K562 (cell line): Measurements from ENCODE around the gene ACSF3. TPM values are rescaled to one million over a fixed set of nuclear protein-coding genes. Genes with fewer than 3 reads are reported as not detected.

Source experiments
- ATAC-seq: fragments of 200-7000 bp; cut with Tn5 transposase; 3 replicates; pipeline ENCODE4 v1.9.1; 2020; ENCODE audit warnings: moderate library complexity
- BruUV-seq: library from RNA; stranded (reverse); fragments of 400-500 nt; replicated peaks from 2 replicates; lab custom pipeline; 2021; lab: Mats Ljungman, UMichigan
- CTCF ChIA-PET: fragments of 300-600 bp; formaldehyde crosslinking; extraction: SDS; loops from one replicate; lab custom pipeline; 2021; ENCODE audit warnings: low intra/inter-chr PET ratio; lab: Yijun Ruan, JAX
- POLR2A ChIA-PET: fragments of 300-600, 350-650 bp; sonication (Branson Sonifier 250); formaldehyde crosslinking; extraction: SDS; loops from one replicate; lab custom pipeline; 2021; ENCODE audit warnings: antibody characterized with exemption, inconsistent platforms; lab: Yijun Ruan, JAX
- DNase-seq, 4 experiments: peaks; one replicate each; pipeline versions ENCODE4 v3.0.0 to v3.0.0-alpha.2; 2011 to 2018; ENCODE audit warnings: low spot score in 3 of 4, mixed read lengths in 3 of 4; ENCODE audit errors: extremely low read depth in 1 of 4
- FAIRE-seq: peaks from 2 replicates; lab custom pipeline; 2011; peaks lifted over from hg19 to GRCh38; lab: Jason Lieb, UNC
- H2AFZ ChIP-seq: 2 replicates; pipeline ENCODE4 v1.6.0; 2011; ENCODE audit warnings: low read depth, low read length, control low read depth, inconsistent platforms
- H3K27ac ChIP-seq: fragments of 200-600 bp; 3 replicates; pipeline ENCODE4 v1.8.0; 2011; ENCODE audit warnings: low read depth, mild to moderate bottlenecking, control low read depth, inconsistent platforms, low read length, moderate library complexity, mixed read lengths; ENCODE audit errors: extremely low read depth
- H3K27me3 ChIP-seq, 2 experiments: fragments of 300-600 bp in 1 of 2; 2 replicates in 1 of 2; 3 replicates in 1 of 2; pipeline versions ENCODE4 v1.6.0 to v1.8.0; 2011; ENCODE audit warnings: inconsistent platforms in 2 of 2, low read length in 2 of 2, mild to moderate bottlenecking in 1 of 2, mixed read lengths in 1 of 2, moderate library complexity in 1 of 2; ENCODE audit not compliant: control insufficient read depth in 2 of 2, insufficient read depth in 2 of 2
- H3K36me3 ChIP-seq: fragments of 300-600 bp; 3 replicates; pipeline ENCODE4 v1.8.0; 2011; ENCODE audit warnings: mild to moderate bottlenecking, low read length, inconsistent platforms; ENCODE audit not compliant: control insufficient read depth, insufficient read depth
- H3K4me1 ChIP-seq, 2 experiments: fragments of 200-600 bp in 1 of 2; replicated peaks in 1 of 2; 2 replicates in 1 of 2; 3 replicates in 1 of 2; pipeline versions ENCODE4 v1.5.1 to v1.8.0; 2011; ENCODE audit warnings: inconsistent platforms in 2 of 2, low read length in 2 of 2, mild to moderate bottlenecking in 1 of 2, mixed read lengths in 1 of 2, moderate library complexity in 1 of 2; ENCODE audit not compliant: control insufficient read depth in 2 of 2, insufficient read depth in 2 of 2
- H3K4me2 ChIP-seq: 2 replicates; pipeline ENCODE4 v1.6.1; 2011; ENCODE audit warnings: low read length, control low read depth, inconsistent platforms, mixed read lengths; ENCODE audit not compliant: insufficient read depth
- H3K4me3 ChIP-seq: fragments of 200-600 bp; sonication (generic), shearing (Covaris generic); 2 replicates; pipeline ENCODE4 v1.5.1; 2016; ENCODE audit warnings: control low read depth, inconsistent platforms
- H3K79me2 ChIP-seq: fragments of 200-600 bp; 3 replicates; pipeline ENCODE4 v1.8.0; 2011; ENCODE audit warnings: low read length, inconsistent platforms; ENCODE audit not compliant: control insufficient read depth, insufficient read depth
- H3K9ac ChIP-seq, 2 experiments: 2 replicates each; pipeline versions ENCODE4 v1.6.0 to v1.6.1; 2011; ENCODE audit warnings: low read depth in 2 of 2, low read length in 2 of 2, control low read depth in 1 of 2, inconsistent platforms in 1 of 2, mild to moderate bottlenecking in 1 of 2, mixed read lengths in 1 of 2; ENCODE audit not compliant: insufficient read depth in 1 of 2
- H3K9me1 ChIP-seq: one replicate; pipeline ENCODE4 v1.6.0; 2011; ENCODE audit warnings: inconsistent platforms, mild to moderate bottlenecking, low read length, moderate library complexity; ENCODE audit not compliant: control insufficient read depth, insufficient read depth
- H3K9me3 ChIP-seq: replicated peaks from 2 replicates; pipeline ENCODE4 v1.5.1; 2011; ENCODE audit warnings: low read depth, low read length, inconsistent platforms; ENCODE audit not compliant: control insufficient read depth, insufficient read depth
- H4K20me1 ChIP-seq: replicated peaks from 2 replicates; pipeline ENCODE4 v1.6.1; 2011; ENCODE audit warnings: low read length, inconsistent platforms, mixed read lengths; ENCODE audit not compliant: control insufficient read depth, insufficient read depth
- CTCF ChIP-seq, 3 experiments: IDR thresholded peaks in 2 of 3; conservative IDR thresholded peaks in 1 of 3; 2 replicates each; pipeline ENCODE4 v1.5.1; 2011 to 2012; ENCODE audit warnings: low read length in 3 of 3, mild to moderate bottlenecking in 3 of 3, control low read depth in 2 of 3, improper control_type of control experiment in 1 of 3, inconsistent platforms in 1 of 3, low read depth in 1 of 3, mixed read lengths in 1 of 3, moderate library complexity in 1 of 3; ENCODE audit not compliant: insufficient read depth in 2 of 3
- DACH1 ChIP-seq: fragments of 450-650 bp; IDR thresholded peaks from 2 replicates; pipeline ENCODE4 v1.6.1; 2018; ENCODE audit not compliant: partially characterized antibody
- ETS1 ChIP-seq: conservative IDR thresholded peaks from 2 replicates; pipeline ENCODE4 v1.6.1; 2011; ENCODE audit warnings: low read depth, mild to moderate bottlenecking, low read length; ENCODE audit not compliant: control insufficient read depth
- NRF1 ChIP-seq, 2 experiments: fragments of 450-650 bp; IDR thresholded peaks in 1 of 2; conservative IDR thresholded peaks in 1 of 2; 2 replicates each; pipeline ENCODE4 v1.6.1; 2014; ENCODE audit warnings: mild to moderate bottlenecking in 2 of 2
- RREB1 ChIP-seq: fragments of 250-450 bp; sonication (Bioruptor Pico); IDR thresholded peaks from 2 replicates; pipeline ENCODE4 v1.4.0; 2020
- SMARCA5 ChIP-seq: fragments of 450-650 bp; IDR thresholded peaks from 2 replicates; pipeline ENCODE4 v1.6.1; 2016
- ZKSCAN1 ChIP-seq: fragments of 150-350 bp; IDR thresholded peaks from 2 replicates; pipeline ENCODE4 v1.6.1; 2016; ENCODE audit warnings: low read depth, low read length
- WGBS: fragments of 100-300 bp; shearing (Covaris generic); methylation state at CpG from one replicate; pipeline ENCODE4 v1.1.6; 2016; ENCODE audit warnings: low coverage, mixed read lengths; ENCODE audit not compliant: insufficient coverage; ENCODE audit errors: missing lambda C conversion rate; 5-methylcytosine and 5-hydroxymethylcytosine counted together
- in situ Hi-C: fragments of 300-500 bp; cut with MboI; formaldehyde crosslinking; loops from 4 replicates; pipeline ENCODE4 v1.15.0; 2018; ENCODE audit warnings: inconsistent platforms, mixed read lengths
- intact Hi-C: fragments of 100-400 bp; cut with micrococcal nuclease; formaldehyde crosslinking; loops from 2 replicates; pipeline ENCODE4 v1.14.2; 2022
- polyA plus RNA-seq, 8 experiments: library from polyadenylated mRNA; depleted of rRNA in 4 of 8; stranded (reverse) in 5 of 8; unstranded in 3 of 8; fragments of >200 nt; fragmentation: Nextera tagmentation in 2 of 8; fragmentation: Illumina TruSeq in 1 of 8; extraction: Ambion mirVana in 2 of 8; extraction: Trizol in 1 of 8; gene quantifications; 2 replicates each; pipeline versions ENCODE4 v1.2.1 to v1.2.3, GENCODE V29; 2011 to 2014; ENCODE audit warnings: inconsistent platforms in 1 of 8, missing spikeins in 1 of 8
- total RNA-seq, 7 experiments: library from RNA; depleted of rRNA in 6 of 7; stranded (reverse); fragments of >200 nt in 6 of 7; fragmentation: Illumina TruSeq in 2 of 7; extraction: Trizol in 2 of 7; gene quantifications; 2 replicates each; pipeline versions ENCODE4 v1.2.1 to v1.2.3, GENCODE V29; 2011 to 2021; ENCODE audit warnings: low replicate concordance in 1 of 7

Gene ACSF3
- total and polyA plus RNA-seq, 9 of the 15 experiments (the other 6 are each of a cell fraction or from before 2014, with no cell fraction given) = 0.77 to 32.8 (median 14.7) TPM

GRCh38 chr16:89183975-89184676 is 90.5 kb downstream of the ACSF3 start:
- peaks cover 3% of the 10 kb centered on the region for H3K9me1 ChIP-seq
- no peak for TF ChIP-seq SMARCA5
- TF ChIP-seq ETS1 = 0 out of 2 replicates have a peak, but pooled peaks have one; percentile 33
- peak in 2 of 3 experiments; percentile 30 to 41; a peak in 2 of 6 replicates for TF ChIP-seq CTCF (IDR thresholded peaks at IDR 0.05 in 2 of 3, conservative IDR thresholded peaks at IDR 0.05 in 1 of 3; ENCODE audit: insufficient read depth in 2 of 3, low read depth in 1 of 3, low read length in 3 of 3)
- TF ChIP-seq DACH1 = no peak
- TF ChIP-seq ZKSCAN1 = peak; percentile 38; the same call in 1 of the 2 replicates
- no peak for TF ChIP-seq RREB1 (CRISPR knock-in tag)
- TF ChIP-seq NRF1 (conservative IDR thresholded peaks at IDR 0.05 in 1 of 2, IDR thresholded peaks at IDR 0.05 in 1 of 2) = 0 out of 4 replicates have a peak, but pooled peaks have one; percentile 14 to 17
- in situ Hi-C loops = no loop called here
- no peaks in the 10 kb centered on the region for H3K36me3 ChIP-seq
- FAIRE-seq (no peak), ATAC-seq (peak; percentile 78), DNase-seq (peak; percentile 34 to 48 (median 44))
- WGBS = 12% methylated on average over 26 of the region's 26 CpGs
- CTCF ChIA-PET = no interaction called here
- peaks cover 0 to 24% of the 10 kb centered on the region in 2 experiments; a peak in 2 of 5 replicates for H3K27me3 ChIP-seq
- no peaks in the 10 kb centered on the region for H3K9me3 ChIP-seq
- H3K27ac ChIP-seq = no peak overlapping the region
- no peak overlapping the region for H3K4me2 ChIP-seq
- no peak overlapping the region for H2AFZ ChIP-seq
- H3K9ac ChIP-seq = peak overlapping the region in 1 of 2 experiments; percentile 33; a peak in 1 of 4 replicates
- H3K4me1 ChIP-seq = peaks cover 0 to 49% of the 10 kb centered on the region in 2 experiments; a peak in 3 of 5 replicates
- no TSS peak for BruUV-seq
- H3K4me3 ChIP-seq = no peak overlapping the region
- no peaks in the 10 kb centered on the region for H3K79me2 ChIP-seq
- no peaks in the 10 kb centered on the region; the same call in 1 of the 2 replicates for H4K20me1 ChIP-seq
- POLR2A ChIA-PET = interaction anchor here (0.7 kb wide), 1 partner anchor 861 kb away, joined by 3 read pairs; no protein-coding TSS in a partner anchor
- intact Hi-C loops = no loop called here
